Keratinocyte (primary cell): Measurements from ENCODE around the gene CHMP2B.

Experiments used
- CTCF ChIP-seq, 3 experiments: IDR thresholded peaks in 1 of 3; conservative IDR thresholded peaks in 1 of 3; optimal IDR thresholded peaks in 1 of 3; 2 replicates in 2 of 3; 3 replicates in 1 of 3; pipeline versions ENCODE3 to v1.5.1; 2011; ENCODE audit warnings: low read length in 3 of 3, mild to moderate bottlenecking in 3 of 3, moderate library complexity in 2 of 3, control low read depth in 1 of 3, inconsistent platforms in 1 of 3; ENCODE audit not compliant: insufficient read depth in 2 of 3; ENCODE audit errors: extremely low read depth in 1 of 3
- EZH2 ChIP-seq: IDR thresholded peaks from one replicate; pipeline ENCODE4 v1.6.1; 2012; ENCODE audit warnings: inconsistent platforms, mild to moderate bottlenecking, low read length, moderate library complexity

GRCh38 chr3:87276484-87276883 is 49.4 kb downstream of the CHMP2B start, which contains the start of gene POU1F1:
- TF ChIP-seq CTCF (optimal IDR thresholded peaks at IDR 0.05 in 1 of 3, IDR thresholded peaks at IDR 0.05 in 1 of 3, conservative IDR thresholded peaks at IDR 0.05 in 1 of 3; ENCODE audit: extremely low read depth in 1 of 3, insufficient read depth in 2 of 3, low read length in 3 of 3): no peak
- TF ChIP-seq EZH2: no peak
